IPS-18c (cell line): ENCODE data around the gene ZBED1.
A peak's percentile ranks its signal among the peaks of the same experiment; 100 is the strongest.
"Not testable (repeated sequence)": the region's sequence is repeated elsewhere in the genome, so short reads cannot be mapped to it uniquely, and the experiment has no call there.

ENCODE experiments used
- H3K4me3 ChIP-seq: 2 replicates; pipeline ENCODE4 v1.7.0; 2013; ENCODE audit warnings: low read depth, mild to moderate bottlenecking, low read length, moderate library complexity; ENCODE audit not compliant: insufficient read depth
- H3K9me3 ChIP-seq: one replicate; pipeline ENCODE4 v1.6.1; 2013; ENCODE audit warnings: mild to moderate bottlenecking, low read length, moderate library complexity; ENCODE audit not compliant: control insufficient read depth, insufficient read depth

ZBED1 gene

GRCh38 chrX:2500803-2501558, at the start of gene ZBED1, which contains the start of gene DHRSX:
ZBED1 (minus strand) TSS chrX:2500976; CDS start chrX:2490719, 10,257 bp downstream.
DHRSX (minus strand) TSS chrX:2500976; CDS start chrX:2500925, 51 bp downstream.
- Histone ChIP-seq H3K4me3 (peak within 1 kb of the TSS; percentile 79), H3K9me3 (no peaks in the 10 kb centered on the region)

GRCh38 chrX:2549876-2550275, 49.1 kb upstream of the ZBED1 start:
- H3K4me3 ChIP-seq, result no peak overlapping the region

DNA sequence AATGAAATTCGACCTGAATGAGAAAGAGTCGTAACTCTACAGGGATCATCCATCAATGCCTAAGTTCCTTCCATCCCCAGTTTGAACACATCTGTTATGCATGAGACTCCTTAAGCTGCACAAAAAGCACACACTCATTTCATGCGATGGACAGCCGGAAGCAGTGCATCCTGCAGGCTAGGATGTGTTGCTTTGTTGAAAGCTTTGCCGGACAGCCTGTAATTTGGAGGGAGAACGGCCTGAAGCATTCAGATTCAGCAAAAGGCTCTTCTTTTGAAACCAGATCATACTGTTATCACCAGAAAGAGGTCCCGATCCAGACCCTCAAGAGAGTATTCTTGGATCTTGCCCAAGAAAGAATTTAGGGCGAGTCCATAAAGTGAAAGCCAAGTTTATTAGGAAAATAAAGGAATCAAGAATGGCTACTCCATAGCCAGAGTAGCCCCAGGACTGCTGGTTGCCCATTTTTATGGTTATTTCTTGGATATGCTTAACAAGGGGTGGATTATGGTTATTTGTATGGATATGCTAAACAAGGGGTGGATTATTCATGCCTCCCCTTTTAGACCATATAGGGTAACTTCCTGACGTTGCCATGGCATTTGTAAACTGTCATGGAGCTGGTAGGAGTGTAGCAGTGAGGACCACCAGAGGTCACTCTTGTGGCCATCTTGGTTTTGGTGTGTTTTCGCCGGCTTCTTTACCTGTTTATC, 48.1 kb upstream of the ZBED1 start:
- Histone ChIP-seq H3K4me3 (0 out of 2 replicates have a peak overlapping the region, but pooled peaks have one; percentile 6), H3K9me3 (peaks cover 9% of the 10 kb centered on the region)

More at GRCh38 chrX:2549876-2550275, 49.1 kb upstream of the ZBED1 start:
- peaks cover 9% of the 10 kb centered on the region for H3K9me3 ChIP-seq

- peaks cover 9% of the 10 kb centered on the region for H3K9me3 ChIP-seq
- H3K4me3 ChIP-seq, result no peak overlapping the region
These were observed 47.0 kb upstream of the ZBED1 start for GRCh38 chrX:2547736-2548135.

DNA sequence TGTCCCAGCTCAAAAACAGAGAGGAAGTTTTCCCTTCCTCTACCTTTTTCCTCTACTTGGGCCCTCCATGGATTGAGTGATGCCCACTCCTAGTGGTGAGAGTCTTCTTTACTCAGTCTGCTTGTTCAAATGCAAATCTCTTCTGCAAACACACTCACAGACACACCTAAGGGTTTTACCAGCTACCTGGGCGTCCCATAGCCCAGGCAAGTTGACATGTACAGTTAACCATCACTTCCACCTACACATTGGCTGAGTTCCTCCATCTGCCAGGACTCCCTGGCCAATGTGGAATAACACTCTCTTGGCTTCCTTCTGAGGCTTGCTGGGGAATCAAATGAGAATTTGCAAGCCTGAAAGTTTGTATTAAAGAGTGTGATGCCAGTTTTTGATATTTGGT, 45.7 kb upstream of the ZBED1 start:
- no peak overlapping the region; the same call in 1 of the 2 replicates for H3K4me3 ChIP-seq

DNA sequence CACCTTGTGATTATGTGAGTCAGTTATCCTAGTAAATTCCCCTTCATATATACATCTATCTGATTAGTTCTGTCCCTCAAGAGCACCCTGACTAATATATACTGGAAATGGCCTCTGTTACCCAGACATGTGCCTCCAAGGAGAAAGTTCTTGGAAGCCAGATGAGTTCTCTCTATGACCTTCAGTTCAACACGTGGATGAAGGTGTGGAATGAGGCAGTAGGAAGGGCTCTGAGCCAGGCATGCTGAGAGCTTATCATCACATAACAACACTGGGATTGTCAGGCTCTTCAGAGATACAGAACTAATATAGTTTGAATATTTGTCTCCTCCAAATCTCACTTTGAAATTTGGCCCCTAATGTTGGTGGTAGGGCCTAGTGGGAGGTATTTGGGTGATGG, 44.4 kb upstream of the ZBED1 start:
- peaks cover 9% of the 10 kb centered on the region for H3K9me3 ChIP-seq
- H3K4me3 ChIP-seq, result no peak overlapping the region

More for the DNA sequence above, 45.7 kb upstream of the ZBED1 start:
- H3K9me3 ChIP-seq, result peaks cover 9% of the 10 kb centered on the region

DNA sequence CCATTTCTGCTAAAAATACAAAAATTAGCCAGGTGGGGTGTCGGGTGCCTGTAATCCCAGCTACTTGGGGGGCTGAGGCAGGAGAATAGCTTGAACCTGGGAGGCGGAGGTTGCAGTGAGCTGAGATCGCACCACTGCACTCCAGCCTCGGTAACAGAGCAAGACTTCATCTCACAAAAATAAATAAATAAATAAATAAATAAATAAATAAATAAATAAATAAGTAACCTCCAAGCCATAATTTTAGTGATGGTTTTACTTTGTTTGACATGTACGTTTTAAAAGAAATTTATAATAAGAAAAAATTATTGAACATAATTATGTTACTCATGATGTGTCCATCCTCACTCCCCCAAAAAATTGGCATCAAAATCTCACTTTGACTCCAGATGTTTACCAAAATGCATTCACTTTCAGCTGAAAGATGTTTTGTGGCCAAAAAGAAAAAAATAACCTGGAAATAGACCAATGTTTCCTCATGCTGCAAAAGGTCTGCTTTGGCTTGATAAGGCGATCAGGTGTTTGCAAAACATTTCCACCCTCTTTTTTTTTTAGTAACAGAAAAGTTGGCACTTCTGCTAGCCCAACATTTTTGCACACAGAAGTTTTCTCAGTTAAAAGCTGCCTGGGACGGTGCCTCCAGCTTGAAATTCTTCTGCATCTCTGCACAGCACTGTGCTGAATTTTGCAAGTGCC, 42.2 kb upstream of the ZBED1 start:
- Histone ChIP-seq H3K9me3 (peaks cover 9% of the 10 kb centered on the region), H3K4me3 (no peak overlapping the region)

DNA sequence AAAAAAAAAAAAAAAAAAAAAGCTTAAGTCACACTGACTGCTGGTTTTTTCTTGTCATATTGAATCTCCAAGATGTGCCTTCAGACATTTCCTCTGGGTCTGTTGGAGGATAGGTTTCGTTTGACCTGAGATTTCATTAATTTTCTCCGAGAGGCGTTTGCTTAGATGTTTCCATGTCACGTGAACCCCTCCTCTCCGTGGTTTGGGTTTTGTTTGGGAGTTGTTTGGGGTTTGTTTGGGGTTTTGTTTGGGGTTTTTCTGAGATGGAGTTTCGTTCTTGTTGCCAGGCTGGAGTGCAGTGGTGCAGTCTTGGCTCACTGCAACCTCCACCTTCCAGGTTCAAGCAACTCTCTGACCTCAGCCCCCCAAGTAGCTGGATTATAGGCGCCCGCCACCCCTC, 40.8 kb upstream of the ZBED1 start:
- no peak overlapping the region for H3K4me3 ChIP-seq

GRCh38 chrX:2540426-2540947, 39.7 kb upstream of the ZBED1 start:
- Histone ChIP-seq H3K4me3 (no peak overlapping the region), H3K9me3 (no peaks in the 10 kb centered on the region)

More for the DNA sequence above, 40.8 kb upstream of the ZBED1 start:
- peaks cover 9% of the 10 kb centered on the region for H3K9me3 ChIP-seq

DNA sequence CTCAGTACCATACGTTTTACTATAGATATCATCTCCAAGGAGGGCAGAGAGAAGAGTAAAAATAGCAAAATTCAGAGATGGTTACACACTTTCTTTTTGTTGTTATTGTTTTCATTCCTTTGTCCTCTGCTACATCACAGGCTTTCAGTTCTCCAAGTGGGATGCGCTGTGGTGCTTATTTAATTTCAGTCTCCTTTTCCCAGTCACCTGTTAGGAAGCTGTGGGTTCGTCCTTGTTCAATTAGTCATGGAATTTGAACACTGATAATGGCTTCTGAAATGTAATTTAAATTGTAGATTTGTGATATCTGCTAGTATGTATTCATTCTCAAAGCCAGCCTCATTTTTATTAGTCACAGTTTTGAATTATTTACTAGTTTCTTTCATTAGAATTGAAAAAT, 38.8 kb upstream of the ZBED1 start:
- Histone ChIP-seq H3K9me3 (no peaks in the 10 kb centered on the region), H3K4me3 (no peak overlapping the region)

- Histone ChIP-seq H3K9me3 (no peaks in the 10 kb centered on the region), H3K4me3 (no peak overlapping the region)
These were observed 37.4 kb upstream of the ZBED1 start for GRCh38 chrX:2538031-2538757.

DNA sequence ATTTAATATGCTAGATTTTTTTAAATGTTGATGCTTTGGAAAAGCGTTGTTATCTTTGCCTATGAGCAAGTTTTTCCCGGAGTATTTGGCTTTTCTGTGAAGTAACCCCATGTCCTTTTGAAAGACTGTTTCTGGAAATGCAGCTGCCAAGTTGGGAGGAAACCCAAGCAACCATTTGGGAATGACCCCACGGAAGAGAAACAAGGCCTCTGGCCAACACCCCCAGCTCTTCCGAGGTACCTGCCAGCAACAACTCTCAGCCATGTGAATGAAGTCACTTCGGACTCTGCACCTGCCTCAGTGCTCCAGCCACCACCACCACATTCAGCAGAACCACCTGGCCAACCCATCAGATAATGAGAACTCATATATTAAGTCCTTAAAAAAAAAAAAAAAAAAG, 36.2 kb upstream of the ZBED1 start:
- Histone ChIP-seq H3K4me3 (no peak overlapping the region), H3K9me3 (no peaks in the 10 kb centered on the region)

DNA sequence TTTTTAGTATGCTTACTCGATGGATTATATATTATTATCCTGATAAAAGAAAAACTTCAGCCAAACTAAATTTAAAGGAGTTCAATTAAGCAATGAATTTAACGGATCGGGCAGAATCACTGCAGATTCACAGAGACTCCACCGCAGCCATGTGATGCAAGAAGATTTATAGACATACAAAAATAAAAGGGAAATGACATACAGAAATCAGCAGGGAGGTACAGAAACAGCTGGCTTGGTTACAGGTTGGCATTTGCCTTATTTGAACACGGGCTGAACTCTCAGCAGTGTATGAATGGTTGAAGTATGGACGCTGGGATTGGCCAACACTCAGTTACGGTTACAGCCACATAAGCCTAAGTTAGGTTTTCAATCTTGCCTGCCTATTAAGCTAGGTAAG, 35.4 kb upstream of the ZBED1 start:
- no peaks in the 10 kb centered on the region for H3K9me3 ChIP-seq
- no peak overlapping the region for H3K4me3 ChIP-seq

DNA sequence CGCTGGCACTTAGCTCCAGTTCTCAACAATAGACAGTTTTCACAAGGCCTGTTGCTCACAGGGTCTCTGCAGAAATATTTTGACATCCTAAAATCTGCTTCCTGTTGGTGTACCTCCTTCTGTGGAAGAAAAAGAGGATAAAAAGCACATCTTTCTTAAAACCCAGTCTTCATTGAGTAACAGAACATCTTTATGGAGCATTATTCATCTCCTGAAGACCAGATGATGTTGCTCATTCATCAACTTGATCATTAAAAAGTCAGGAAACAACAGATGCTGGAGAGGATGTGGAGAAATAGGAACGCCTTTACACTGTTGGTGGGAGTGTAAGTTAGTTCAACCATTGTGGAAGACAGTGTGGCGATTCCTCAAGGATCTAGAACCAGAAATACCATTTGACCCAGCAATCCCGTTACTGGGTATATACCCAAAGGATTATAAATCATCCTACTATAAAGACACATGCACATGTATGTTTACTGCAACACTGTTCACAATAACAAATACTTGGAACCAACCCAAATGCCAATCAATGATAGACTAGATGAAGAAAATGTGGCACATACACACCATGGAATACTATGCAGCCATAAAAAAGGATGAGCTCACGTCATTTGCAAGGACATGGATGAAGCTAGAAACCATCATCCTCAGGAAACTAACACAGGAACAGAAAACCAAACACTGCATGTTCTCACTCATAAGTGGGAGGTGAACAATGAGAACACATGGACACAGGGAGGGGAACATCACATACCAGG, 33.7 kb upstream of the ZBED1 start:
- H3K9me3 ChIP-seq, H3K4me3 ChIP-seq: not testable (repeated sequence)

GRCh38 chrX:2533424-2533823, 32.6 kb upstream of the ZBED1 start:
- H3K9me3 ChIP-seq, result no peaks in the 10 kb centered on the region
- H3K4me3 ChIP-seq, result no peak overlapping the region

DNA sequence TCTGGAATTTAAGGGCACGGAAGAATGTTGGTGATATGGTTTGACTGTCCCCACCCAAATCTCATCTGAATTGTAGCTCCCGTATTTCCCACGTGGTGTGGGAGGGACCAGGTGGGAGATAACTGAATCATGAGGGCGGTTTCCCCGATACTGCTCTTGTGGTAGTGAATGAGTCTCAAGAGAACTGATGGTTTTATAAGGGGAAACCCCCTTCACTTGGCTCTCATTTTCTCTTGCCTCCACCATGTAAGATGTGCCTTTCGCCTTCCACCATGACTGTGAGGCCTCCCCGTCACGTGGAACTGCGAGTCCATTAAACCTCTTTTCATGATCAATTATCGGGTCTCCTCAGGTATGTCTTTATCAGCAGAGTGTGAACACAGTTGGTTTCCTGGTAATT, 25.6 kb upstream of the ZBED1 start:
- no peak overlapping the region for H3K4me3 ChIP-seq
- H3K9me3 ChIP-seq, result peaks cover 6% of the 10 kb centered on the region
